GM19328 (cell line): Measurements from ENCODE around the gene RAP1B.

Source experiments
- ATAC-seq: cut with Tn5 transposase; IDR thresholded peaks from one replicate; pipeline ENCODE4 v1.9.1; 2021; ENCODE audit warnings: mild to moderate bottlenecking, moderate library complexity; ENCODE audit not compliant: unreplicated experiment

The RAP1B gene

DNA sequence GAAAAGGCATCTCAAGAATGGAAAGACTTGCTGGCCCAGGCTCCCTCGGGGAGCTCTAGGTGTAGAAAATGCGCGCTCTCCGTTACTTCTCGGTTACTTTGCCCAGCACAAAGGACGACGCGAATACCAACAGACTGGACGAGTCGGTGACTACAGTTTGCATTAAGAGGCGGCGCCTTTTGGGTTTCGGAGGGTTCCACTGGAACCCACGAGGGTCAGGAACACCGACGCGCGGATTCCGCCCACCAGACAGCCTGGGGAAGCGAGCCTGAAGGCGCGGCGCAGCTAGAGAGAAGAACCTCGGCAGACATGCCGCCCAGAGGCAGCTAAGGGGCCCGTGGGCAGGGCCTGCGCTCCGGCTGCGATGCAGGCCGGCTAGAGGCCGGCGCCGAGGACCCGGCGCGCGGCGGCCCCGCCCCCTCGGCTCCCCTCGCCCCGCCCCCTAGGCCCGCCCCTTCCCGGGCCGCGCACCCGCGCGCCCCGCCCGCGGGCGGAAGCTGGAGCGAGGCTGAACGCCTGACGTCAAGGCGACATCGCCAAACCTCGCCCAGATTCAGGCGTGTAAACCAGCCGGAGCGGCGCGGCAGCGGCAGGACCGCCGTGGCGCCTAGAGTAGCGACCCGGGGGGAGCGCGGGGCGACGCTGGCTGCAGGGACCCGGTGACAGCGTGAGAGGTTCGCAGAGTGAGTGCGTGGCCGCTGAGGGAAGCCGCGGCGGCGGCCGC is at the start of gene RAP1B:
RAP1B (plus strand) TSS at position 530 of the 724 bp plus-strand sequence. CDS start 37,826 bp downstream, outside the sequence.
- peak; percentile 87 for ATAC-seq

DNA sequence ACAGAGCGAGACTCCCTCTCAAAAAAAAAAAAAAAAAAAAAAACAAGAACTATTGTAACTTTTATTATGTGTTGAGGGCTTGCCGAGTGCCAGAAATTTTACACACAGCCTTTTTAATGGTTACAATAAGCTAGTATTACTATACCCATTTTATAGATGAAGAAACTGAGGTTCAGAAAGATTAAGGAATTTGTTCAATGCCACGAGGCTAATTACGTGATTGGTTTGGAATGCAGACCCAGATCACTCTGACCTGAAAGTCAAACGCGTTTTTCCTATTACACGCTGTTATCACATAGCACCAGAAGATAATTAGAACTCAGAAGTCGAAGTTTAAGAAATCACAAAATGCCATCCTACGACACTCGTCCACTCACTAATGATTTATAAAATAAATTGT is 48.9 kb upstream of the RAP1B start:
- ATAC-seq: no peak

DNA sequence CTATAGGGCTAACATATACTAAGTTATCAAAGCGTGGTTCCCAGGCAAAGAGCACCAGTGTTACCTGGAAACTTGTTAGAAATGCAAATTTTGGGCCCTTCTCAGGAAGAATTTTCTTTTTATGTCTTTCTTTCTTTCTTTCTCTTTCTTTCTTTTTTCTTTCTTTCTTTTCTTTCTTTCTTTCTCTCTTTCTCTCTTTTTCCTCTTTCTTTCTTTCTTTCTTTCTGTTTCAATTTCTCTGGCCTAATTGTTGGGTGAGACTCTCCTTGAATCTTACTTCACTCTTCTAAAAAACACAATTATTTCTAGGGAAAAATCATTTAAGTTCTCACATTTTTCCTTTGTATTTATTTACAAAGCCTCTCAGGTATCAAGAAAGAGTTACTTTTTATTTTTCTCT is 46.5 kb upstream of the RAP1B start:
- no peak for ATAC-seq

DNA sequence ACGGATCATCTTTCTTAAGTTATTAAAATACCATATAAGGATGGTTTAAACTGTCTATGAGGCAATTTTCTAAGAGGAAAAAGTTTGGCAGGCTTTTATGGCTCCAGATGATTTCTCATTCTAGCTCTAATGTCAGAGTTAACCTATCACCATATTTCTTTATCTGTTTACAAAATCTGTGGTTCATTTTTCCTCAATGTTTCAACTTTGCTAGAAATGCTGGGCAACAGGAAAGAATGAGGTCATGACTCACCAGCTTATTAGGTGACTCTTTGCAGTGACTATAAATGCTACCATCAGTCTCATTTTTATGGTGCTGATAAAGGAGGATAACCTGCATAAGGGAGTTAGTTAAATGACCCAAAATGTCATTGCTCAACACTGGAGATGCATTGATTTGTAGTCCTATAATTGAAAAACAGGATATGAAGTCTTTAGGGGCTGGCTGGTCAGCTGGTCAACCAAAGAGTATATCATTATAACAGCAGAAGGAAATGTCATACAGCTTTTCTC is 45.3 kb upstream of the RAP1B start:
- no peak for ATAC-seq

DNA sequence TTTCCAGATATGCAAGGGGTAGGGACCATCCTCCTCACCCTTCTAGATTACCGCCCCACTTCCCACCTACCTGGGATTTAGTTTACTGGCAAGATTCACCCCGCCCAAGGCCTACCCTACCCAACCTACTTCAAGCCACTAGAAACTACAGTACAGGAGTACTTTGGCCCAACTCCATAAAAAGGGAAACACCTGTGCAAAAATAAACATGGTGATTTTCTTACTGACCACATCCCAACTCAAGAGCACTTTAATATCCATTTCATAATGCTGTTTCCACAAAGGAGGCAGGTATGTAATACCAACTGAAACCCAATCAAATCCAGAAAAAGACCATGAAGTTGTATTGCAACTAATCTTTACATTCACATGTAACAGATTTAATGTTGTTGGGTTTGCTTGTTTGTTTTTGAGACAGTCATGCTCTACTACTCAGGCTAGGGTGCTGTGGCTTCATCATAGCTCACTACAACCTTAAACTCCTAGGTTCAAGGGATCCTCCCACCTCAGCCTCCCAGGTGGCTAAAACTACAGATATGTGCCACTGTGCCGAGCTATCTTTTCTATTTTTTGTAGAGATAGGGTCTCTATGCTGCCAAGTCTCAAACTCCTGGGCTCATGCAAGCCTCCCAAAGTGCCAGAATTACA is 41.7 kb upstream of the RAP1B start:
- no peak for ATAC-seq

DNA sequence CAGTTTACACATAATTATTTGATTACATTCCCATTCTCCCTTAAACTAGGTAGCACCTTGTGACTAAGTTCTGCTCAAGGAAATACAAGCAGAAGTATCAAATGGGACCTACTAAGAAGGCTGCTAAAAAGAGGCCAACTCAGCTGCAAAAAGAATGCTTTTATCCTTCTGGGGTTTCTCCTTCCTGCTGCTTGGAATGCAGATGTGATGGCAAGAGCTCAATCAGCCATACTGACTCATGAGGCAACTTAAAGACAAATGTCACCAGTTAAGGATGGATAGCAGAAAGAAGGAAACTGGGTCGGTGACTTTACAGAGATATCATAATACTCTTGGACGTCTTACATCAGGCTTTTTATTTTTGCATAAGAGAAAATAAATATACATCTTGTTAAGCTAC is 38.0 kb upstream of the RAP1B start:
- ATAC-seq: no peak

DNA sequence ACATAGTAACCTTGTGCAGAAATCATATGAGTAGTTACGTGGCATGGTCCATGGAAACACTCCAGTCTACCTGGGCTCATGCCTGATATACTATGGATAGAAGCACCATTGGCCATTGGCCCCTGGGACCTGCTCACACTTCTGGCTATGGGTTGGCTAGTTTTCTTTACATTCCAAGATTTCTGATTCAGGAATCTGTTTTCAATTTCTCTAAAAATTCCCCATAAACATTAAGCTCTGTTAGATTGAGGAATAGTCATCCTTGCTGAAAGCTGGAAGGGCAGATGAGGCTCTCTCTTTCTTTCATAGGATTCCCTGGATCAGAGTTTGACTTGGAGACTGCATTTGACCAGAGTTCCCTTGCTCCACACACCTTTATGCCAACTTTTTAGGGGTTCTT is 37.3 kb upstream of the RAP1B start:
- no peak for ATAC-seq

DNA sequence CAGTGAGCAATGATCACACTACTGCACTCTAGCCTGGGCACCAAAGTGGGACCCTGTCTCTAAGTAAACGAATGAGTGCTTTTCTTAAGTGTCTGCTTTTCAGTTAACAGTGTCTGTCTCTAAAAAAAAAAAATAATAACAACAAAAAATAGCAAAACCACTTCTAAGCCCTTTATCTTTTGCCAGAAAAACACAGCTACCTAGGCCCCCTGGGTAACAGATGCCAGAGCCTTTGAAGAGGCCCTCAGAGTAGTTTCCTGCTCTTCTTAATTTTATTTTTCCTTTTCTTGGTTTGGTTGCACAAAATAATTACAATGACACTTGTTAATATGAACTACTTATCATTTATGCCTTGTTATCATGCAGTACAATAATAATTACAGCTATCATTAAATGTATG is 32.8 kb upstream of the RAP1B start:
- ATAC-seq: no peak

DNA sequence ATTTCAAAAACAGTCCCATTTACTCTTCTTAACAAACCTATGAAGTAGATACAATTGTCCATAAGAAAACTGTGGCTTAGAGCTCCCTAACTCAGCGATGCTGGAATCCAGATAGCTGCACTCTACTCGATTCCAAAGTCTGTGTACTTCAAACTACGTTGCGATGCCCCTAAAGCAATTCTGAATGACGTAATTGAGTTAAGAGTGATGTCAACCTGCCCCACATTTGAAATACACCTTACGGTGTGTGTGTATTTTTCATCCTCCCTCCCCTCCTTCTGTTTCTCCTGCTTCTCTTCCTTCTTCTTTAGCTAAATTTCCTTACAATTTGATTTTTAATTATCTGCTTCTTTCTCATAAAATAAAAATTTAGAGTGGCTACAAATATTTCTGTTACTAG is 31.9 kb upstream of the RAP1B start:
- ATAC-seq: no peak

DNA sequence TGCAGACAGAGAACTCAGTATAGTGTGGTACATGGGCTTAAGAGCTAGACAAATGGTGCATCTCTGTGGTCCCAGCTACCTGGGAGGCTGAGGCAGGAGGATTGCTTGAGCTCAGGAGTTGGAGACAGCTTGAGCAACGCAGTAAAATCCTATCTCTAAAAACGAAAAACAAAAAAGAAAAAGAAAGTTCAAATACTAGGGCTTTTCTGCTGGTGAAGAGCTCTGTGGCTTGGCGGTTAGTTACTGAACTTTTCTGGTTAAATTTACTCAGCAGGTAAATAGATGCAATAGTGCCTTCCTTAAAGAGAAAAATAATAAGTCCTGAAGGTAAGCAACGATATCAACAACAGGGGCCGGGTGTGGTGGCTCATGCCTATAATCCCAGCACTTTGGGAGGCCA is 31.4 kb upstream of the RAP1B start:
- ATAC-seq: no peak

DNA sequence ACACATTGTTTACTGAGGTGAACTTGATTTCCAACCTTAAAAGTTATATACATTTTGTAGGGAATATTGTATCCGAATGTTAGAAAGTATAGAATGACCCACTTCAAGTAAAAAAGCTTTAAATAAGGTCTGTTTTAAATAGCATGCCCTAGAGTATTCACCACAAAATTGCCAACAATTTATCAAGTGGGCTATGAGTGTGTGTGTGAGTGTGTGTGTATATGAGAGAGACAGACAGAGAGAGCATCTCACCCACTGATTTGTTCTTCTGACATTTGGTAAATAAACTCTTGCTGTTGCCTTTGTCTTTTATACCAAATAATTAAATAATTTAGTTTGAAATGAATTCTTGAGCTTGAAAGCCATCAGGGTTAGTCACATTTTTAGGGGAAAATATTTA is 29.8 kb upstream of the RAP1B start:
- ATAC-seq: no peak

DNA sequence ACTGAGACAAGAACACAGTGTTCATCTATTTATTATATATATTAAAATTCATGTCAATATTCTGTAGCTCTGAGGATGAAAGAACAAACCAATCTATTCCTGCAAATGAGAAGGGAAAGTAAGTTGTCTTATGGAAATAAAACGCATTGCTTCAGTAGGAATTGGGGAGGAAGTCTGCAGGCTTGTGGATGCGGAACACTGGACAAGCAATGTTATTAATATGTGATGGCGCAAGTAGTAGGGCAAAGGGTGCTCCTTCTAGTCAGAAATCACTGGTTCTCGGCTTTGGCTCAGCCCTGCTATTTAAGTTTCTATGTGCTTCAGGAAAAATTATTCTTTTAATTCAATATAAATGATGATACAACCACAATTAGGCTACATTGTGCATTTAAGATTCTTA is 28.8 kb upstream of the RAP1B start:
- no peak for ATAC-seq

DNA sequence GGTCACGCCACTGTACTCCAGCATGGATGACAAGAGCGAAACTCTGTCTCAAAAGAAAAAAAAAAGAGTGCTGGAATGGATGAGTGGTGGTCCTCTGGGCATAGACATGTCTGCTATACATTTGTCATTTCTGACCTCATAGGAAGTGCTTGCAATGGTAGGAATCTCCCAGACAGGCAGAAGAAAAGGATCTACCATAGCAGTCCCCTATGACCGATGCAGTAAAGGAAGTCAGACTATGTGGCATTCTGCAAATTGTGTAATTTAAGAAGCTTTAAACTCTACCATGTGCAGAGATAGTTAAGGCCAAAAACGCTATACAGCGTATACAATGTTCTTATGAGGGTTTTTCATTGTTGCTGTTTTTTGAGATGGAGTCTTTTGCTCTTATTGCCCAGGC is 24.7 kb upstream of the RAP1B start:
- ATAC-seq: no peak

DNA sequence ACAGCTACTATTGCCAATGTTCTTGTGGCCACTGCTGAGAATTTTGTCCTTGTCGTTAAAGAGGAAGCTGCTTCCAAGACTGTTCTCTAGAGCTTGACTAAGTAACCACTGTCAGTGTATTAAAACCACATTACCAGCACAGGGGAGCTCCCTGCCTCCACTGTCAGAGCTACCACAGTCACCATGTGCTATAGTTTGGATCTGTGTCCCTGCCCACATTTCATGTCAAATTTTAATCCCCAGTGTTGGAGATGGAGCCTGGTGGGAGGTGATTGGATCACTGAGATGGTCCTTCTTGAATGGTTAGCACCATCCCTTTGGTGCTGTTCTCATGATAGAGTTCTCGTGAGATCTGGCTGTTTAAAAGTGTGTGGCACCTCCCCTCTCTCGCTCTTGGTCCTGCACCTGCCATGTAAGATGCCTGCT is 23.2 kb upstream of the RAP1B start:
- ATAC-seq: peak; percentile 62

DNA sequence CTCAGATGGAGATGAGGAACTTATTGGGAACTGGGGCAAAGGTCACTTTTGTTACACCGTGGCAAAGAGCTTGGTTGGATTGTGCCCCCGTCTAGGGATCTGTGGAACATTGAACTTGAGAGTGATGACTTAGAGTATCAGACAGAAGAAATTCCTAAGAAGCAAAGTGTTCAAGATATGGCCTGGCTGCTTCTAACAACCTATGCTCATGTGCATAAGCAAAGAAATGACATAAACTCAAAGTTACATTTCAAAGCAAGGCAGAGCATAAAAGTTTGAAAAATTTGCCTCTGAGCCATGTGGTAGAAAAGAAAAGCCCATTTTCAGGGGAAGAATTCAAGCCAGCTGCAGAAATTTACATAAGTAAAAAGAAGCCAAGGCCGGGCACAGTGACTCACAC is 21.5 kb upstream of the RAP1B start:
- ATAC-seq: no peak

DNA sequence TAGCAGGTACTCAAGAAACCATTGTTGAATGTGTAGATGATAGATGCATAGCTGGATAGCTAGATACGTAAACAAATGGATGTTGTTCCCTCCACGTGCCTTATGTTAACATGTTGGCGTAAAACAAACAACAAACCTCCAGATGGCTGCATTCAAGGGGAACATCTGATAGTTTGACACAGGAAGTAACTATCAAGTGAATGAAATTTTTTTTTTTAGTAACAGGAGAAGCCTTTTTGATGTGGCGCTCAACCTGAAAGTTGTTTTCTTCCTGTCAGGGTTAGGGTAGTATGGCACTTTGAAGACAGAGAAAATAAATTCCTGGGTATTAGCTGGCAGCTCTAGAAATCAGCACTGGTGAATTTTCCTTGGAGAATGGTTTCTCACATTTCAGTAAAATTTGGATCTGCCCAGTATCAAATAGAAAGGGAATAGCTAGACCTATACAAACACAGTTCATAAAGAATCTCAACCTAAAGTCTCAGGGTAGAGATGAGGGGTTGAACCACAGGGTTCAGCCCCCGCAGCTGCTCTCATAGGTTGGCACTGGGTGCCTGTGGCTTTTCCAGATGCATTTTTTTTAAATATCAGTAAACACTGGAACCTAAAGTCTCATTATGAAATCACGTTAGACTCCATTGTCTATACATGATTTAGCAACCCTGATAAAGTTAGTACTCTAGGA is 18.8 kb upstream of the RAP1B start:
- peak; percentile 48 for ATAC-seq

DNA sequence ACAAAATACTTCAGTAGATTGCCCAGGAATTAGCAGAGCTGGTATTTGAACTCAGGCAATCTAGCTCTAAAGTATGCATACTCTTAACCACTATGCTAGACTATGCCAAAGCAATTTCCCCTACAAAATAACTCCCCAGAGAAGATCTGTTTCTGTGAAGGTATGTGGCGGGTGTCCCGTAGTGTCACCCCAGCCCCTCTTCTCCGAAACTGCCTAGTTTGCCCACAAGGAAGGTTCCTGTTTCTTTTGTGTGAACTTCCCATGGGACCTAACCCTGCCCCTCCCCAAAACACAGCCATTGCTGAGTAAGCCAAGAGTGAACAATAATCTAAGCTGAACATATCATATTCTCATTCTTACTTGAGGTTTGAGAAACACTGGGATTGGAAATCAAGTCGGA is 15.5 kb upstream of the RAP1B start:
- no peak for ATAC-seq

DNA sequence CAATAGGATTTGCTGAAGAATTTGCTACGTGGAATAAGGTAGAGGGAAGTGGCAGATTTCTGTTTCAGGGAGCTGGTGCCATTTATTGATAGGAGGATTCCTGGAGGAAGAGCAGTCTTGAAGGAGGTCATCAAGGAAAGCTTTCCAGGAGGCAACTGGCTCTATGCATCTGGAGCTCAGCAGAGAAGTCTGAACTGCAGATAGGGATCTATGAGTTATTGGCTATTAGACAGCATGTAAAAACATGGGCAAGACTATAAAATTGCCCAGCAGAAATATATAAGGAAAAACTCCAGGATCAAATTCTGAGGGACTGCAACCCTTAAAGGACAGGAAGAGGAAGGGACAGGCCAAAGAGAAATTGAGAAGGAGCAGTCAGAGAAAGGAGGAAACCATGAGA is 8.9 kb upstream of the RAP1B start:
- no peak for ATAC-seq

DNA sequence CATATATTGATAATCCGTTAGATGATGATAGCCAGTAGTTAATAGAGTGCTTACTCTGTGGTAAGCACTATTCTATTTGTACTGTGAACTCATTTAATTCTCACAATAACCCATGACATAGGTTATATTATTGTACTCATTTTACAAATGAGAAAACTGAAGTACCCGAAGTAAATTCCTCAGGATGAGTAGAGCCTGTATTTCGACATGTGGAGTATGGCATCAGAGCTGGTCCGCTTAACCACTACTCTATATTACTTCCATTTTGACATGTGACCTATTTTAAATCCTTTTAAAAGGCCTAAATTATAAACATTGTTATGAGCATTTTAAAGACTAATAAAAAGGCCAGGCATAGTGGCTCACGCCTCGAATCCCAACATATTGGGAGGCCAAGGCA is 8.0 kb upstream of the RAP1B start:
- no peak for ATAC-seq

DNA sequence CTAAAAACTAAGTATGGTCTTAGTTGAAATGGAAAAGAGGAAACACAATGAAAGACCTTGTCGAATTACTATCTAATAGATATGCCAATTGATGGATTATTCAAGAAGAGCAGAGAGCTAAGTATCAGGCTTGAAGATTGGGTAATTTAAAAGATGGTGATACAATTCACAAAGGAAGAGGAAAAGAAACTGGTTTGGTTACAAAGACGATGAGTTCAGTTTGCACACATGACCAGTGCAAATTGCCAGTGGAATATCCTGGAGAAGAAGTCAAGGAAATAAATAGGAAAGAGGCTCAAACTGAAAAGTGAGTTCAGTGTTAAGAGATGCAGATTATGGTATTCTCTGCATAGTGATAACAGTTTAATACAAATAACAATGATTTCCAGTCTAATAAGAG is 2.5 kb upstream of the RAP1B start:
- no peak for ATAC-seq

DNA sequence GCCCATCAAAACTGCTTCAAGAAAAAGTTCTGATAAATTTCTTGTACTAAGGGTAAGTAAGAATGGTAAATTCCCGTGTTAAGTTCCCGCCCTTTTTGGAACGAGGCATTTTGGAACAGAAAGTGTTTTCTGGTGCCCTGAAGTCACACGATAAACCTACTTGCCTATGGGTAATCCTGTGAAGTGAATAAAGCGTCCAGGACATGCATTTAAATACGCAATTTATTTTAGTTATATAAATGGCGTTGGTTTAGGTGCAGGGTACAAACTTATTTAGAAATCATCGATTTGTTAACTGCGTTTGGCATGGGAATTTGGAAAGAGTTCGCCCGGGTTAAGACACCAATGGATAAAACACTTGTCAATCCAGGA is 715 bp upstream of the RAP1B start:
- no peak for ATAC-seq
